ENCODE results near the gene CHST12.

The CHST12 gene

DNA sequence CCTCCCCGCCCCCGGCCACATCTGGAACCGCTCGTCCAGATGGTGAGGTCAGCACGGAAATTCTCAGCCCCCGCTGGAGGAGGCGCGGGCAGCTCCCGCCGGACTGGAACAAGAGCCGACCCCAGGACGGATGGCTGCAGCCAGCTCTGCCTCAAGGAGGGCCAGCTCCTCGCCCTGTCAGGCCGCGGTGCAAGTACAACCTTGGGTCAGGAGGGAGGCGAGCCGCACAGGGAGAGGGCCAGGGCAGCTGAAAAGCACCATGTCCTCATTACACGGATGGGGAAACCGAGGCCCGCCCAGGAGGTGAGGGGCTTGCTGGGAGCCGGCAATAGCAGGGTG, 76.6 kb downstream of the CHST12 start:
- H4K20me1 ChIP-seq (ENCODE audit: insufficient read depth, low read length) = no peaks in the 10 kb centered on the region
- H3K4me1 ChIP-seq (ENCODE audit: low read length) = no peaks in the 10 kb centered on the region
- no peaks in the 10 kb centered on the region for H3K9me2 ChIP-seq (replicated peaks; ENCODE audit: insufficient read depth, low read length)
- H3K36me3 ChIP-seq (replicated peaks; ENCODE audit: insufficient read depth, low read length) = no peaks in the 10 kb centered on the region
- no peak overlapping the region for H3K9ac ChIP-seq (ENCODE audit: low read length)
- no peak overlapping the region for H3K4me2 ChIP-seq (ENCODE audit: low read depth, low read length)
- H2AFZ ChIP-seq (ENCODE audit: low read length) = no peak overlapping the region
- peaks cover 81% of the 10 kb centered on the region for H3K27me3 ChIP-seq (replicated peaks; ENCODE audit: insufficient read depth, low read length)
- TF ChIP-seq EZH2 (optimal IDR thresholded peaks at IDR 0.05; ENCODE audit: low read depth, low read length) (no peak), EZH2phosphoT487 (IDR thresholded peaks at IDR 0.05; ENCODE audit: low read length) (no peak)
- TF ChIP-seq, protein P1, sequence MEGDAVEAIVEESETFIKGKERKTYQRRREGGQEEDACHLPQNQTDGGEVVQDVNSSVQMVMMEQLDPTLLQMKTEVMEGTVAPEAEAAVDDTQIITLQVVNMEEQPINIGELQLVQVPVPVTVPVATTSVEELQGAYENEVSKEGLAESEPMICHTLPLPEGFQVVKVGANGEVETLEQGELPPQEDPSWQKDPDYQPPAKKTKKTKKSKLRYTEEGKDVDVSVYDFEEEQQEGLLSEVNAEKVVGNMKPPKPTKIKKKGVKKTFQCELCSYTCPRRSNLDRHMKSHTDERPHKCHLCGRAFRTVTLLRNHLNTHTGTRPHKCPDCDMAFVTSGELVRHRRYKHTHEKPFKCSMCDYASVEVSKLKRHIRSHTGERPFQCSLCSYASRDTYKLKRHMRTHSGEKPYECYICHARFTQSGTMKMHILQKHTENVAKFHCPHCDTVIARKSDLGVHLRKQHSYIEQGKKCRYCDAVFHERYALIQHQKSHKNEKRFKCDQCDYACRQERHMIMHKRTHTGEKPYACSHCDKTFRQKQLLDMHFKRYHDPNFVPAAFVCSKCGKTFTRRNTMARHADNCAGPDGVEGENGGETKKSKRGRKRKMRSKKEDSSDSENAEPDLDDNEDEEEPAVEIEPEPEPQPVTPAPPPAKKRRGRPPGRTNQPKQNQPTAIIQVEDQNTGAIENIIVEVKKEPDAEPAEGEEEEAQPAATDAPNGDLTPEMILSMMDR (IDR thresholded peaks at IDR 0.05; ENCODE audit: low read length) = no peak
- no peak overlapping the region for H3K4me3 ChIP-seq (ENCODE audit: low read length)
- H3K27ac ChIP-seq (ENCODE audit: low read length) = no peak overlapping the region
- H3K79me2 ChIP-seq (ENCODE audit: low read length) = no peaks in the 10 kb centered on the region
- H3F3A ChIP-seq (ENCODE audit: insufficient read depth, low read length) = no peaks in the 10 kb centered on the region
- no peaks in the 10 kb centered on the region for H3K9me3 ChIP-seq (replicated peaks; ENCODE audit: insufficient read depth, low read length)
- no peak for DNase-seq

DNA sequence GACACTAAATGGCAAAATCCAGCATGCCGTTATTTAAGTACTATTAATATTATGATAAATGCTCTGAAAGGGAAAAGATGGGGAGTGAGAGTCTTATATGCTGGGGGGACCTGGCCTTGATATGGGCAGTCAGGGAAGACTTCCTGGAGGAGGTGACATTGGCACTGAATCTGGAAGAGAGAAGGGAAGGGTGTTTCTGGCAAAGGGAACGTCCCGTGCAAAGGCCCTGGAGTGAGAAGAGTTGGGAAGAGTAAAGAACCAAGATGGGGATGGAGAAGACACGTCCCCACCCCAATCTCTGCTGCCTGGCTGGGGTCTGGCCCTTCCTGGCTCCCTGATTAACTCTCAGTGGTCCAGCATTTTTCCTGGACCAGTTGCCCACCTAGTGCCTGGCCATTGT, 77.8 kb downstream of the CHST12 start:
- no peak overlapping the region for H3K9ac ChIP-seq (ENCODE audit: low read length)
- no peaks in the 10 kb centered on the region for H3K9me2 ChIP-seq (replicated peaks; ENCODE audit: insufficient read depth, low read length)
- H3K79me2 ChIP-seq (ENCODE audit: low read length) = no peaks in the 10 kb centered on the region
- no peak for DNase-seq
- H3K27ac ChIP-seq (ENCODE audit: low read length) = no peak overlapping the region
- TF ChIP-seq, protein P1 (IDR thresholded peaks at IDR 0.05; ENCODE audit: low read length) = no peak
- TF ChIP-seq EZH2 (optimal IDR thresholded peaks at IDR 0.05; ENCODE audit: low read depth, low read length) (no peak), EZH2phosphoT487 (IDR thresholded peaks at IDR 0.05; ENCODE audit: low read length) (no peak)
- H3K36me3 ChIP-seq (replicated peaks; ENCODE audit: insufficient read depth, low read length) = no peaks in the 10 kb centered on the region
- no peak overlapping the region for H3K4me2 ChIP-seq (ENCODE audit: low read depth, low read length)
- no peak overlapping the region for H2AFZ ChIP-seq (ENCODE audit: low read length)
- H3K27me3 ChIP-seq (replicated peaks; ENCODE audit: insufficient read depth, low read length) = peaks cover 84% of the 10 kb centered on the region
- no peak overlapping the region for H3K4me3 ChIP-seq (ENCODE audit: low read length)
- H3F3A ChIP-seq (ENCODE audit: insufficient read depth, low read length) = no peaks in the 10 kb centered on the region
- H4K20me1 ChIP-seq (ENCODE audit: insufficient read depth, low read length) = no peaks in the 10 kb centered on the region
- H3K4me1 ChIP-seq (ENCODE audit: low read length) = no peaks in the 10 kb centered on the region
- no peaks in the 10 kb centered on the region for H3K9me3 ChIP-seq (replicated peaks; ENCODE audit: insufficient read depth, low read length)

DNA sequence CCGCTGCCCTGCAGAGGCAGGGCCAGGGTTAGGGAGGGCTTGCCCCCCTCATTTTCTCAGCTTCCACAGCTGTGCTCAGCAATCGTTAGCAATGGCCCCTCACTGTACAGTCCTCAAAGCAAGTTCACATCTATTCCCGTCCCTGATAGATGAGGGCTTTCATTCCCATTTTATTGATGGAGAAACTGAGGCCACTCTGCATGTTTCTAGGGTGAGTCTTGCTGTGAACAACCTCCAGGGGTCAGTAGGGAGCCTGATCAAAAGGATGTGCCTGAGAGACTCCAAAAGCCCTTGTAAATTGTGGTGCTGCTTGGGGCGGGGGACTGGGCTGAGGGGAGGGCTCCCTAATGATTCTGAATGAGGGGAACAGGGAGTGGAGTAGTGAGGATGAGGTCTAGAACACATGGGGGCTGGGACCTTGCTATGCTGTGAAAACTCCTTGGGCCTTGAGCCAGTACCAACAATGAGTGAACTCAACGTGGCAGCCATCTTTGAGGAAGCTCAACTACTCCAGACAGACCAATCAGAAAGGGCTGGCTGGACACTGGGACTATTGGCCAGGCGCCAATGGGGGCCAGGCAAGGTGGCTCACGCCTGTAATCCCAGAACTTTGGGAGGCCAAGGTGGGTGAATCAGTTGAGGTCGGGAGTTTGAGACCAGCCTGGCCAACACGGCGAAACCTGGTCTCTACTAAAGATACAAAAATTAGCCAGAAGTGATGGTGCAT, 79.5 kb downstream of the CHST12 start:
- no peaks in the 10 kb centered on the region for H3K79me2 ChIP-seq (ENCODE audit: low read length)
- H3K27me3 ChIP-seq (replicated peaks; ENCODE audit: insufficient read depth, low read length) = peaks cover 74% of the 10 kb centered on the region
- H3K4me2 ChIP-seq (ENCODE audit: low read depth, low read length) = no peak overlapping the region
- no peaks in the 10 kb centered on the region for H3F3A ChIP-seq (ENCODE audit: insufficient read depth, low read length)
- TF ChIP-seq EZH2phosphoT487 (IDR thresholded peaks at IDR 0.05; ENCODE audit: low read length) = no peak
- TF ChIP-seq, protein P1 (IDR thresholded peaks at IDR 0.05; ENCODE audit: low read length) = no peak
- no peak for TF ChIP-seq EZH2 (optimal IDR thresholded peaks at IDR 0.05; ENCODE audit: low read depth, low read length)
- H3K9me3 ChIP-seq (replicated peaks; ENCODE audit: insufficient read depth, low read length) = no peaks in the 10 kb centered on the region
- H3K36me3 ChIP-seq (replicated peaks; ENCODE audit: insufficient read depth, low read length) = no peaks in the 10 kb centered on the region
- H2AFZ ChIP-seq (ENCODE audit: low read length) = no peak overlapping the region
- no peaks in the 10 kb centered on the region for H3K9me2 ChIP-seq (replicated peaks; ENCODE audit: insufficient read depth, low read length)
- no peaks in the 10 kb centered on the region for H4K20me1 ChIP-seq (ENCODE audit: insufficient read depth, low read length)
- H3K27ac ChIP-seq (ENCODE audit: low read length) = no peak overlapping the region
- no peak overlapping the region for H3K4me3 ChIP-seq (ENCODE audit: low read length)
- no peaks in the 10 kb centered on the region for H3K4me1 ChIP-seq (ENCODE audit: low read length)
- DNase-seq = no peak
- H3K9ac ChIP-seq (ENCODE audit: low read length) = no peak overlapping the region

Data from MM.1S (cell line).